ENCODE results near the gene FBXL4.

DNA sequence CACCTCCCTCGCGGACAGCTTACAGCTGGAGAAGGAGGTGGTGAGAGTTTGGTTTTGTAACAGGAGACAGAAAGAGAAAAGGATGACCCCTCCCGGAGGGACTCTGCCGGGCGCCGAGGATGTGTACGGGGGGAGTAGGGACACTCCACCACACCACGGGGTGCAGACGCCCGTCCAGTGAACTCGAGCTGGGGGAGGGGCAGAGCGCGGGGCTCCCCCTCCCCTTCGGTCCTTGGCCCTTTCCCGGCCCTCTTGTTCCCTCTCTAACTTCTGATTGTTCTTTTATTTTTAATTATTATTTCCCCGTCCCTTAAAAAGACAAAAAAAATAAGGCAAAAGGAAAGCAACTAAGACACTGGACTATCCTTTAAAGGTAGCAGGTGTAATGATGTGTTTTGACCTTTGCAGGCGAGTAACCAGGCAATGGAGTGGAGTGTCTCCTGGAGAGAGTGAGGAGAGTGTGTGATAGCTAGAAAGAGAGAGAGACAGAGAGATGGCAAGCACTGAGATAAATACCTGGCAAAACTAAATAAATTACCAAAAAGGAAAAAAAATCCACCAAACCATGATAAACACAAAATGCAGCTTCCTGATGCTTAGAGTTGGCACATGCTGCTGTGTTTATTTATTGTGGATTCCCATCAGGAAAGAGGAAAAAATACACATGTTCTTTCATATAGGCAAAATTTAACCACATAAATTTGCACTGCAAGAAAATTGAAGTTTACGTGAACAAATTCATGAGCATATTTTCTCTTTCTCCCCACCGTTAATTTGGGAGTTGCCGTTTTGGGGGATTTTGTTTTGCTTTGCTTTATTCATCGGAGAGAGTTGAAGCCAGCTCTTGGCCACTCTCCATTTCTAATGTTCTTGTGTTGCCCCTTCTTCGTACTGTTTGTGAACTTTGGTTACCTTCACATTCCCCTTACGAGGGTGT, 111.5 kb downstream of the FBXL4 start:
- TF ChIP-seq, protein P1, sequence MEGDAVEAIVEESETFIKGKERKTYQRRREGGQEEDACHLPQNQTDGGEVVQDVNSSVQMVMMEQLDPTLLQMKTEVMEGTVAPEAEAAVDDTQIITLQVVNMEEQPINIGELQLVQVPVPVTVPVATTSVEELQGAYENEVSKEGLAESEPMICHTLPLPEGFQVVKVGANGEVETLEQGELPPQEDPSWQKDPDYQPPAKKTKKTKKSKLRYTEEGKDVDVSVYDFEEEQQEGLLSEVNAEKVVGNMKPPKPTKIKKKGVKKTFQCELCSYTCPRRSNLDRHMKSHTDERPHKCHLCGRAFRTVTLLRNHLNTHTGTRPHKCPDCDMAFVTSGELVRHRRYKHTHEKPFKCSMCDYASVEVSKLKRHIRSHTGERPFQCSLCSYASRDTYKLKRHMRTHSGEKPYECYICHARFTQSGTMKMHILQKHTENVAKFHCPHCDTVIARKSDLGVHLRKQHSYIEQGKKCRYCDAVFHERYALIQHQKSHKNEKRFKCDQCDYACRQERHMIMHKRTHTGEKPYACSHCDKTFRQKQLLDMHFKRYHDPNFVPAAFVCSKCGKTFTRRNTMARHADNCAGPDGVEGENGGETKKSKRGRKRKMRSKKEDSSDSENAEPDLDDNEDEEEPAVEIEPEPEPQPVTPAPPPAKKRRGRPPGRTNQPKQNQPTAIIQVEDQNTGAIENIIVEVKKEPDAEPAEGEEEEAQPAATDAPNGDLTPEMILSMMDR (IDR thresholded peaks at IDR 0.05) = no peak
- TF ChIP-seq POLR2A (IDR thresholded peaks at IDR 0.05) = no peak
